Measurements from ENCODE around the gene TSHZ3.

TSHZ3 gene

GRCh38 chr19:31271306-31271911 is 77.8 kb downstream of the TSHZ3 start:
- DNase-seq (ENCODE audit: extremely low spot score): no peak
- POLR2A ChIA-PET: no interaction called here
- no peak for TF ChIP-seq CTCF (IDR thresholded peaks at IDR 0.05; ENCODE audit: control extremely low read depth, extremely low read depth, low read depth, missing control alignments)
- CTCF ChIA-PET: no interaction called here

- POLR2A ChIA-PET: no interaction called here
- no peak for DNase-seq (ENCODE audit: extremely low spot score)
- CTCF ChIA-PET: no interaction called here
- TF ChIP-seq CTCF (IDR thresholded peaks at IDR 0.05; ENCODE audit: control extremely low read depth, extremely low read depth, low read depth, missing control alignments): no peak
These were observed 78.3 kb downstream of the TSHZ3 start for GRCh38 chr19:31270897-31271296.

GRCh38 chr19:31269425-31270127 is 79.7 kb downstream of the TSHZ3 start:
- TF ChIP-seq CTCF (IDR thresholded peaks at IDR 0.05; ENCODE audit: control extremely low read depth, extremely low read depth, low read depth, missing control alignments): no peak
- DNase-seq (ENCODE audit: extremely low spot score): no peak
- CTCF ChIA-PET: no interaction called here
- POLR2A ChIA-PET: no interaction called here

- ChIA-PET CTCF (no interaction called here), POLR2A (no interaction called here)
- DNase-seq (ENCODE audit: extremely low spot score): no peak
- TF ChIP-seq CTCF (IDR thresholded peaks at IDR 0.05; ENCODE audit: control extremely low read depth, extremely low read depth, low read depth, missing control alignments): no peak
These were observed 80.4 kb downstream of the TSHZ3 start for GRCh38 chr19:31268751-31269383.

- TF ChIP-seq CTCF (IDR thresholded peaks at IDR 0.05; ENCODE audit: control extremely low read depth, extremely low read depth, low read depth, missing control alignments): no peak
- POLR2A ChIA-PET: no interaction called here
- CTCF ChIA-PET: no interaction called here
- DNase-seq (ENCODE audit: extremely low spot score): no peak
These were observed 82.5 kb downstream of the TSHZ3 start for GRCh38 chr19:31266731-31267130.

- CTCF ChIA-PET: no interaction called here
- no peak for DNase-seq (ENCODE audit: extremely low spot score)
- POLR2A ChIA-PET: no interaction called here
- TF ChIP-seq CTCF (IDR thresholded peaks at IDR 0.05; ENCODE audit: control extremely low read depth, extremely low read depth, low read depth, missing control alignments): no peak
These were observed 83.0 kb downstream of the TSHZ3 start for GRCh38 chr19:31266196-31266595.
